HepG2 (cell line): ENCODE data around the gene CNTNAP1. TPM values are rescaled to one million over a fixed set of nuclear protein-coding genes. Genes with fewer than 3 reads are reported as not detected.

ENCODE experiments used
- CTCF ChIP-seq: sonication (generic); formaldehyde crosslinking; IDR thresholded peaks from 2 replicates; pipeline ENCODE4 v1.5.0; 2020; ENCODE audit warnings: mild to moderate bottlenecking, missing genetic modification reagents, moderate library complexity
- DBP ChIP-seq: sonication (generic); formaldehyde crosslinking; IDR thresholded peaks from 2 replicates; pipeline ENCODE4 v1.4.0; 2020; ENCODE audit warnings: missing genetic modification reagents; ENCODE audit errors: not compliant biosample characterization
- EED ChIP-seq: sonication (generic); formaldehyde crosslinking; IDR thresholded peaks from 2 replicates; pipeline ENCODE4 v1.5.0; 2020; ENCODE audit warnings: mild to moderate bottlenecking, missing genetic modification reagents
- MED13 ChIP-seq: sonication (generic); formaldehyde crosslinking; IDR thresholded peaks from 2 replicates; pipeline ENCODE4 v1.5.0; 2020; ENCODE audit warnings: missing genetic modification reagents
- MNT ChIP-seq: fragments of 450-650 bp; IDR thresholded peaks from 2 replicates; pipeline ENCODE4 v1.6.1; 2016
- MYC ChIP-seq: sonication (generic); formaldehyde crosslinking; IDR thresholded peaks from 2 replicates; pipeline ENCODE4 v1.9.0; 2021; ENCODE audit warnings: missing genetic modification reagents, borderline replicate concordance
- NR1H2 ChIP-seq: sonication (generic); formaldehyde crosslinking; IDR thresholded peaks from 2 replicates; pipeline ENCODE4 v1.8.1; 2022; ENCODE audit warnings: low read depth, missing genetic modification reagents, borderline replicate concordance
- PAF1 ChIP-seq: IDR thresholded peaks from 2 replicates; pipeline ENCODE4 v1.6.1; 2016; ENCODE audit warnings: missing genetic modification reagents, missing compliant biosample characterization
- PHF21A ChIP-seq: sonication (generic); formaldehyde crosslinking; IDR thresholded peaks from 2 replicates; pipeline ENCODE4 v1.5.0; 2020; ENCODE audit warnings: mild to moderate bottlenecking, missing genetic modification reagents
- RELA ChIP-seq: sonication (generic); formaldehyde crosslinking; IDR thresholded peaks from 2 replicates; pipeline ENCODE4 v1.4.0; 2020; ENCODE audit warnings: missing genetic modification reagents
- TFAP4 ChIP-seq: sonication (generic); IDR thresholded peaks from 2 replicates; pipeline ENCODE4 v1.6.1; 2016; ENCODE audit warnings: low read depth, borderline replicate concordance
- TOE1 ChIP-seq: sonication (generic); formaldehyde crosslinking; IDR thresholded peaks from 2 replicates; pipeline ENCODE4 v1.4.0; 2020; ENCODE audit warnings: mild to moderate bottlenecking, missing genetic modification reagents
- WIZ ChIP-seq: sonication (generic); formaldehyde crosslinking; IDR thresholded peaks from 2 replicates; pipeline ENCODE4 v1.5.1; 2020; ENCODE audit warnings: mild to moderate bottlenecking, missing genetic modification reagents
- ZBTB46 ChIP-seq: sonication (generic); formaldehyde crosslinking; IDR thresholded peaks from 2 replicates; pipeline ENCODE4 v1.4.0; 2020; ENCODE audit warnings: mild to moderate bottlenecking, missing genetic modification reagents, borderline replicate concordance
- ZNF180 ChIP-seq: sonication (generic); formaldehyde crosslinking; IDR thresholded peaks from 2 replicates; pipeline ENCODE4 v1.4.0; 2020; ENCODE audit warnings: low read depth, missing genetic modification reagents, borderline replicate concordance
- ZNF335 ChIP-seq: sonication (generic); formaldehyde crosslinking; IDR thresholded peaks from 2 replicates; pipeline ENCODE4 v1.4.0; 2020; ENCODE audit warnings: missing genetic modification reagents
- ZNF34 ChIP-seq: sonication (generic); formaldehyde crosslinking; IDR thresholded peaks from 2 replicates; pipeline ENCODE4 v1.4.0; 2020; ENCODE audit warnings: mild to moderate bottlenecking, missing genetic modification reagents, borderline replicate concordance
- ZNF563 ChIP-seq: sonication (generic); formaldehyde crosslinking; IDR thresholded peaks from 2 replicates; pipeline ENCODE4 v1.8.0; 2022; ENCODE audit warnings: mild to moderate bottlenecking, moderate library complexity, missing genetic modification reagents
- ZNF639 ChIP-seq: conservative IDR thresholded peaks from 2 replicates; pipeline ENCODE4 v1.6.1; 2018; ENCODE audit warnings: missing genetic modification reagents
- ZNF704 ChIP-seq: sonication (generic); formaldehyde crosslinking; IDR thresholded peaks from 2 replicates; pipeline ENCODE4 v1.8.1; 2023; ENCODE audit warnings: mild to moderate bottlenecking, inconsistent platforms, moderate library complexity, missing genetic modification reagents, borderline replicate concordance
- polyA plus RNA-seq, 8 experiments: library from polyadenylated mRNA; depleted of rRNA in 3 of 8; stranded (reverse) in 7 of 8; unstranded in 1 of 8; fragments of >200 nt; fragmentation: Illumina TruSeq in 4 of 8; extraction: Trizol in 4 of 8; gene quantifications; 2 replicates each; pipeline versions ENCODE4 v1.2.1 to v1.2.3, GENCODE V29; 2011 to 2016; ENCODE audit warnings: low read depth in 4 of 8, missing spikeins in 1 of 8, mixed read lengths in 1 of 8; ENCODE audit not compliant: insufficient read depth in 1 of 8
- total RNA-seq, 5 experiments: library from RNA; depleted of rRNA; stranded (reverse); fragments of >200 nt; fragmentation: Illumina TruSeq; extraction: Trizol; gene quantifications; 2 replicates each; pipeline ENCODE4 v1.2.3, GENCODE V29; 2016; ENCODE audit warnings: low read depth in 1 of 5

The CNTNAP1 gene
- total and polyA plus RNA-seq, 2 of the 13 experiments (the other 11 are each of a cell fraction or from before 2014, with no cell fraction given), result 4.5 to 7.7 TPM

GRCh38 chr17:42675965-42676423, 6.3 kb upstream of the CNTNAP1 start (continued):
- TF ChIP-seq ZNF704 (CRISPR knock-in tag) (peak; percentile 40; the same call in 1 of the 2 replicates), PAF1 (CRISPR knock-in tag) (no peak), ZNF335 (CRISPR knock-in tag) (no peak), NR1H2 (0 out of 2 replicates have a peak, but pooled peaks have one; percentile 2), MYC (CRISPR knock-in tag) (peak; percentile 39), MED13 (0 out of 2 replicates have a peak, but pooled peaks have one; percentile 27), ZNF34 (peak; percentile 9; the same call in 1 of the 2 replicates), RELA (CRISPR knock-in tag) (no peak), TFAP4 (peak; percentile 9; the same call in 1 of the 2 replicates), ZNF639 (CRISPR knock-in tag) (no peak), CTCF (CRISPR knock-in tag) (peak; percentile 26; the same call in 1 of the 2 replicates), ZBTB46 (CRISPR knock-in tag) (0 out of 2 replicates have a peak, but pooled peaks have one; percentile 75), ZNF180 (peak; percentile 17; the same call in 1 of the 2 replicates), MNT (no peak), TOE1 (CRISPR knock-in tag) (no peak), DBP (CRISPR knock-in tag) (peak; percentile 24), ZNF563 (peak; percentile 31; the same call in 1 of the 2 replicates), WIZ (CRISPR knock-in tag) (peak; percentile 56; the same call in 1 of the 2 replicates), EED (CRISPR knock-in tag) (peak; percentile 88; the same call in 1 of the 2 replicates), PHF21A (CRISPR knock-in tag) (no peak)
